HepG2 (cell line): ENCODE results near the gene WRAP73. TPM values are rescaled to one million over a fixed set of nuclear protein-coding genes. Genes with fewer than 3 reads are reported as not detected.

ENCODE experiments used
- ATAC-seq: fragments of 200-7000 bp; cut with Tn5 transposase; 3 replicates; pipeline ENCODE4 v1.9.1; 2020; ENCODE audit warnings: mild to moderate bottlenecking, moderate library complexity
- BruUV-seq: library from RNA; stranded (reverse); fragments of 400-500 nt; replicated peaks from 2 replicates; lab custom pipeline; 2021; lab: Mats Ljungman, UMichigan
- CTCF ChIA-PET: fragments of 300-600 bp; formaldehyde crosslinking; extraction: SDS; loops from one replicate; lab custom pipeline; 2021; ENCODE audit warnings: low total read pairs, inconsistent platforms, low intra/inter-chr PET ratio; lab: Yijun Ruan, JAX
- POLR2A ChIA-PET: fragments of 350-600 bp; sonication (Branson Sonifier 250); formaldehyde crosslinking; loops from one replicate; lab custom pipeline; 2020; ENCODE audit warnings: antibody characterized with exemption, inconsistent platforms; lab: Yijun Ruan, JAX
- DNase-seq: peaks from one replicate; pipeline ENCODE4 v3.0.0-alpha.2; 2015; ENCODE audit warnings: low spot score
- FAIRE-seq: peaks from 3 replicates; lab custom pipeline; 2011; peaks lifted over from hg19 to GRCh38; lab: Jason Lieb, UNC
- H2AFZ ChIP-seq: one replicate; pipeline ENCODE4 v1.6.1; 2011; ENCODE audit warnings: low read length, inconsistent platforms
- H3K27ac ChIP-seq: fragments of 300-600 bp; 3 replicates; pipeline ENCODE4 v1.8.0; 2011; ENCODE audit warnings: mixed run types, mild to moderate bottlenecking, mixed read lengths, low read length, inconsistent platforms; ENCODE audit not compliant: insufficient read depth; ENCODE audit errors: extremely low read length
- H3K27me3 ChIP-seq, 2 experiments: fragments of 200-600 bp in 1 of 2; 2 replicates in 1 of 2; 3 replicates in 1 of 2; pipeline versions ENCODE4 v1.6.0 to v1.8.0; 2011; ENCODE audit warnings: low read length in 2 of 2, mild to moderate bottlenecking in 2 of 2, moderate library complexity in 2 of 2, inconsistent platforms in 1 of 2; ENCODE audit not compliant: insufficient read depth in 2 of 2, control insufficient read depth in 1 of 2
- H3K36me3 ChIP-seq, 2 experiments: fragments of 200-600 bp in 1 of 2; replicated peaks in 1 of 2; 2 replicates in 1 of 2; 3 replicates in 1 of 2; pipeline versions ENCODE4 v1.5.1 to v1.8.0; 2011; ENCODE audit warnings: low read length in 2 of 2, inconsistent platforms in 1 of 2; ENCODE audit not compliant: insufficient read depth in 2 of 2, control insufficient read depth in 1 of 2
- H3K4me1 ChIP-seq: 2 replicates; pipeline ENCODE4 v1.5.1; 2012; ENCODE audit warnings: low read length, inconsistent platforms; ENCODE audit not compliant: insufficient read depth
- H3K4me2 ChIP-seq: 2 replicates; pipeline ENCODE4 v1.6.0; 2011; ENCODE audit warnings: low read depth, low read length, inconsistent platforms
- H3K4me3 ChIP-seq, 3 experiments: fragments of 200-600 bp in 1 of 3; sonication (generic), shearing (Covaris generic) in 1 of 3; replicated peaks in 1 of 3; 2 replicates each; pipeline ENCODE4 v1.5.1; 2011 to 2016; ENCODE audit warnings: low read length in 3 of 3, inconsistent platforms in 2 of 3, low read depth in 2 of 3, mild to moderate bottlenecking in 2 of 3, control low read depth in 1 of 3, mixed read lengths in 1 of 3; ENCODE audit not compliant: insufficient read depth in 1 of 3
- H3K79me2 ChIP-seq: one replicate; pipeline ENCODE4 v1.6.1; 2011; ENCODE audit warnings: low read length, inconsistent platforms; ENCODE audit not compliant: insufficient read depth
- H3K9ac ChIP-seq: 2 replicates; pipeline ENCODE4 v1.6.0; 2011; ENCODE audit warnings: mild to moderate bottlenecking, low read depth, low read length, inconsistent platforms; ENCODE audit not compliant: insufficient read depth
- H3K9me3 ChIP-seq: 2 replicates; pipeline ENCODE4 v1.5.1; 2012; ENCODE audit warnings: mild to moderate bottlenecking, low read length
- H4K20me1 ChIP-seq: 2 replicates; pipeline ENCODE4 v1.6.0; 2011; ENCODE audit warnings: inconsistent platforms, mild to moderate bottlenecking, low read length, moderate library complexity; ENCODE audit not compliant: insufficient read depth
- BCL6 ChIP-seq: IDR thresholded peaks from 2 replicates; pipeline ENCODE4 v1.6.1; 2016; ENCODE audit warnings: missing genetic modification reagents, missing compliant biosample characterization
- BHLHE40 ChIP-seq: IDR thresholded peaks from 2 replicates; pipeline ENCODE4 v1.6.1; 2011; ENCODE audit warnings: low read length, improper control_type of control experiment
- BRF2 ChIP-seq: sonication (generic); formaldehyde crosslinking; IDR thresholded peaks from 2 replicates; pipeline ENCODE4 v1.8.1; 2022; ENCODE audit warnings: mild to moderate bottlenecking, missing genetic modification reagents
- CREM ChIP-seq, 2 experiments: sonication (generic) in 1 of 2; formaldehyde crosslinking in 1 of 2; IDR thresholded peaks; 2 replicates each; pipeline versions ENCODE4 v1.4.0 to v1.6.1; 2016 to 2020; ENCODE audit warnings: antibody characterized with exemption in 1 of 2, mild to moderate bottlenecking in 1 of 2, missing genetic modification reagents in 1 of 2
- HMGXB3 ChIP-seq: sonication (generic); formaldehyde crosslinking; IDR thresholded peaks from 2 replicates; pipeline ENCODE4 v1.4.0; 2020; ENCODE audit warnings: missing genetic modification reagents, borderline replicate concordance
- ZC3H13 ChIP-seq: sonication (generic); formaldehyde crosslinking; IDR thresholded peaks from 2 replicates; pipeline ENCODE4 v1.8.1; 2023; ENCODE audit warnings: mild to moderate bottlenecking, missing genetic modification reagents, moderate library complexity
- ZSCAN25 ChIP-seq: sonication (generic); formaldehyde crosslinking; IDR thresholded peaks from 2 replicates; pipeline ENCODE4 v1.8.0; 2022; ENCODE audit warnings: mild to moderate bottlenecking, missing genetic modification reagents
- whole genome bisulfite sequencing: methylation state at CpG from one replicate; pipeline ENCODE4 v1.1.6; 2017; ENCODE audit warnings: low lambda C conversion rate; 5-methylcytosine and 5-hydroxymethylcytosine counted together
- in situ Hi-C: cut with HindIII; loops from 2 replicates; pipeline ENCODE4 v1.10.0; 2017; ENCODE audit warnings: low pct_unique_long_range_greater_than_20kb; ENCODE audit not compliant: extremely low pct_ligation_motif_present
- intact Hi-C: fragments of 100-400 bp; cut with micrococcal nuclease; formaldehyde crosslinking; loops from one replicate; pipeline ENCODE4 v1.10.0; 2022; ENCODE audit not compliant: unreplicated experiment
- polyA plus RNA-seq, 8 experiments: library from polyadenylated mRNA; depleted of rRNA in 3 of 8; stranded (reverse) in 7 of 8; unstranded in 1 of 8; fragments of >200 nt; fragmentation: Illumina TruSeq in 4 of 8; extraction: Trizol in 4 of 8; gene quantifications; 2 replicates each; pipeline versions ENCODE4 v1.2.1 to v1.2.3, GENCODE V29; 2011 to 2016; ENCODE audit warnings: low read depth in 4 of 8, missing spikeins in 1 of 8, mixed read lengths in 1 of 8; ENCODE audit not compliant: insufficient read depth in 1 of 8
- total RNA-seq, 5 experiments: library from RNA; depleted of rRNA; stranded (reverse); fragments of >200 nt; fragmentation: Illumina TruSeq; extraction: Trizol; gene quantifications; 2 replicates each; pipeline ENCODE4 v1.2.3, GENCODE V29; 2016; ENCODE audit warnings: low read depth in 1 of 5

Gene WRAP73
- total and polyA plus RNA-seq, 2 of the 13 experiments (the other 11 are each of a cell fraction or from before 2014, with no cell fraction given), result 18.1 to 40.4 TPM

DNA sequence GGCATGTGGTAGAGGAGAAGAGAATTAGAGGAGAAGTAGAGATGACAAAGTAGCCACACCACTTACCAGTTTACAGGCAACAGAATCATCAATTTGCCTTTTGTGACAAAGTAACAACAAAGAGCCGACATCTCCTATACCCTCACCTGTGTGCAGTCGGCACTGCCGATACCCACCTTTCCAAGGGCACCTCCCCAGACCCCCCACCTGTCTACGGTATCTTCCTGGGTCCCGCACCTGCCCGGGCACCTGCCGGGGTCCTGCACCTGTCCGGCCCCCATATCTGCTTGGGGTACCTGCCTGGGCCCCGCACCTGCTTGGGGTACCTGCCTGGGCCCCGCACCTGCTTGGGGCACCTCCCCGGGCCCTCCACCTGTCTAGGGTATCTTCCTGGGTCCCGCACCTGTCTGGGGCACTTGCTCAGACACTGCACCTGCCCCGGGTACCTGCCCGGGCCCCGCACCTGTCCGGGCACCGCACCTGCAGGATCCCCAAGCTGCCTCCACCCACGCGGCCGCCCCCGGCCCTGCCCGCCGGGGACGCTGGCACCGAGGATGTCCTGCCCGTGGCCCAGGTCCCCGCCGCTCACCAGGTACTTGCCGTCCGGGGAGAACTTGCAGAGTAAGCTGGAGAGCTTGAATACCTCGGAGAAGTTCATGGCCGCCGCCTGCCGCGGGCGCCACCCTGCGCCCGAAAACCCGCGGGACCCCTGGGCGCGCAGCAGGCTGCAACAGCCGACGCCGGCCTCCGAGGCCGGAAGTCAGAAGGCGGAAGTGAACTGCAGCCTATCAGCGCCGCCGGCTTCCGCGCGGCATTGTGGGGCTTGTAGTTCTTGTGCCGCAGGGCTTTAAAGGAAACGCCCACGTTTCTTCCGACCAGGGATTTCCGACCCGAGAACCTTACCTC lies at the start of gene WRAP73 (continued):
- no peak for TF ChIP-seq ZC3H13 (CRISPR knock-in tag)
- no peak for TF ChIP-seq BCL6 (CRISPR knock-in tag)
- no peak for TF ChIP-seq HMGXB3 (CRISPR knock-in tag)
- TF ChIP-seq, all 625 proteins: peak for 137

- no peak for FAIRE-seq
- H2AFZ ChIP-seq, result no peak overlapping the region
These were observed 49.7 kb upstream of the WRAP73 start for GRCh38 chr1:3699596-3699995.

More at GRCh38 chr1:3699596-3699995, 49.7 kb upstream of the WRAP73 start:
- ChIA-PET CTCF (no interaction called here), POLR2A (no interaction called here)
- no peak overlapping the region for H3K4me3 ChIP-seq
- H3K4me2 ChIP-seq, result no peak overlapping the region
- TF ChIP-seq BRF2 (no peak), BHLHE40 (no peak), CREM (IDR thresholded peaks at IDR 0.05) (no peak), CREM (CRISPR knock-in tag; IDR thresholded peaks at IDR 0.05) (no peak), ZSCAN25 (no peak)
- DNase-seq (no peak), ATAC-seq (no peak)
- BruUV-seq, result no TSS peak
- H3K9ac ChIP-seq, result no peak overlapping the region
- no peaks in the 10 kb centered on the region for H3K36me3 ChIP-seq
- no peaks in the 10 kb centered on the region for H3K9me3 ChIP-seq
- no peaks in the 10 kb centered on the region for H3K79me2 ChIP-seq
- H3K27ac ChIP-seq, result no peak overlapping the region
- WGBS, result 84% methylated on average over 14 of the region's 18 CpGs
- H3K27me3 ChIP-seq, result no peaks in the 10 kb centered on the region; a peak in 1 of 5 replicates
- H3K4me1 ChIP-seq, result no peaks in the 10 kb centered on the region
- intact Hi-C loops, result no loop called here
- in situ Hi-C loops, result no loop called here
- H4K20me1 ChIP-seq, result no peaks in the 10 kb centered on the region
